NCI-H345 treated with DMSO at 0.1 percent for 48 hours (cell line): ENCODE results near the gene RNH1.

Experiments used
- DNase-seq: peaks from one replicate; lab custom pipeline; 2025; ENCODE audit not compliant: unreplicated experiment; lab: John Stamatoyannopoulos, UW

RNH1 gene

DNA sequence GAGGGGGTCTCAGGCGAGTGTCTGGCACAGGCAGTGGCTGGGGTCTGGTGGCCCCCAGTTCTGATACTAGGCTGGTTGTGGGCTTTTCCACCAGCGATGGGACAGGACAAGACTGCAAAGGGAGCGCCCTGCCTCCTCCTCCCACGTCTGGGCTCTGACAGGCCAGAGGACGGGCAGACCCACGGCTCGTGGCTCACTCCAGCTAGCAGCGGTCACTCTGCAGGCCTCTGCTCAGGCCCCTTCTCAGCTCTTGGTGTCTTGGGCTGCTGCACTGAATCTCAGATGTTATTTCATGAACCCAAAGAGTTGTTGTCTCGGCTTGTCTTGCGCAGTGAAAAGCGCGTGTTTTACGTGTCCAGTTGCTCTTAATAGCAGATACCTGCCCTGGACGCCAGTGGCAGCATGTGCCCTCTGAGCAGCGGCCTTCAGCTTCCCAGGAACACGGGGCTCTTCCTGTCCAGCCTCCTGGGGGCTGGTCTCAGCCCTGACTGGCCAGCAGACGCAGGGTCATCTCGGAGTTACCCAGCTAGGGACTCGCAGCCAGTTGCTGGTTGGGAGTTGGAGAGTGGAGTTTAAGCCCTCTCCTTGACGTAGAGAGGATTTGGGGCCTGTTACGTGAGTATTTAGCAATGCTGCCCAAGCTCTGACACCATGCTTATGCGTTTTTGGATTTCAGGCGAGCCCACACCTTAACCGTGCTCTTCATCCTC is 47.4 kb downstream of the RNH1 start:
- DNase-seq: no peak

DNA sequence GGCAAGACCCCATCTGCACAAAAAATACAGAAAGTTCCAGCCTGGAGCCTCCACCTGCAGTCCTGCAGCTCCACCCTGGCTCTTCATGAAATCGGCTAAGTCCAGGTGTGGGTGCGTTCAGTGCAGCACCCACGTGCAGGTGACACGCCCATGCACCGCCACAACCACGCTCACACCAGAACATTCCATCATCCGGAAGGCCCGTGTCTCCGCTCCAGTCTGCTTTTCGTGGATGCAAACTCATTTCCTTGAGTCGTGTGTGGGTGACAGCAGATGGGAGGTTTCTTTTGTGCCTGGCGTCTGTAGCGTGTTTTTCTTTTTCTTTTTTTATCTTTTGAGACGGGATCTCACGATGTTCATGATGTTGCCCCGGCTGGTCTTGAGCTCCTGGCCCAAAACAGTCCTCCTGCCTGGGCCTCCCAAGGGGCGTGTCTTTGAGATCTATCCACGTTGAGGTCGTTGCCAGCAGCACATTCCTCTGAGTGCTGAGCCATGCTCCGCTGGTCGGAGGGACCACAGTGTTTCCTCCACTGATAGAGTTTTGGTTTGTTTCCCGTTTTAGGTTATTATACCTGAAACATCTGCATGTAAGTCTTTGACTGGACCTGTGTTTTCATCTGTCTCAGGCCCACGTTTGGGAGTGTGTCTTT is 49.8 kb downstream of the RNH1 start:
- DNase-seq: no peak

DNA sequence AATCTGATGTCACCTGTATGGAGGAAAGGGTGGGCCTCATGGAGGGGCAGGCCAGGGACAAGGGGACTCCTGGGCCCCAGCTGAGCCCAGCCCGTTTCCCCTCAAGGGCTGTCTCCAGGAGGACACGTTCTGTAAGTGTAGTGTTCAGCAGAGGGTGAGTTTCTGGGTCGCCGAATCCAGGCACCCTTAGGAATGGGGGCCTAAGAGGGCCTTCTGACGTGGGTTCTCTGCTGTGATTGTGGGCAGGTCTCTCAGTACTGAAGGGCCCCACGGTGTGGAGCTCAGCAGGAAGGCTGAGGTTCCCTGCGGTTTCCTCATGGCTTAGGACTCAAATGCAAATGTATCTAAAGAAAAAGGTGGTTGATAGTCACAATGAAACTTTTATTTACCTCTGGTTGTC is 50.5 kb downstream of the RNH1 start:
- no peak for DNase-seq

GRCh38 chr11:455566-456147 is 51.4 kb downstream of the RNH1 start:
- no peak for DNase-seq

DNA sequence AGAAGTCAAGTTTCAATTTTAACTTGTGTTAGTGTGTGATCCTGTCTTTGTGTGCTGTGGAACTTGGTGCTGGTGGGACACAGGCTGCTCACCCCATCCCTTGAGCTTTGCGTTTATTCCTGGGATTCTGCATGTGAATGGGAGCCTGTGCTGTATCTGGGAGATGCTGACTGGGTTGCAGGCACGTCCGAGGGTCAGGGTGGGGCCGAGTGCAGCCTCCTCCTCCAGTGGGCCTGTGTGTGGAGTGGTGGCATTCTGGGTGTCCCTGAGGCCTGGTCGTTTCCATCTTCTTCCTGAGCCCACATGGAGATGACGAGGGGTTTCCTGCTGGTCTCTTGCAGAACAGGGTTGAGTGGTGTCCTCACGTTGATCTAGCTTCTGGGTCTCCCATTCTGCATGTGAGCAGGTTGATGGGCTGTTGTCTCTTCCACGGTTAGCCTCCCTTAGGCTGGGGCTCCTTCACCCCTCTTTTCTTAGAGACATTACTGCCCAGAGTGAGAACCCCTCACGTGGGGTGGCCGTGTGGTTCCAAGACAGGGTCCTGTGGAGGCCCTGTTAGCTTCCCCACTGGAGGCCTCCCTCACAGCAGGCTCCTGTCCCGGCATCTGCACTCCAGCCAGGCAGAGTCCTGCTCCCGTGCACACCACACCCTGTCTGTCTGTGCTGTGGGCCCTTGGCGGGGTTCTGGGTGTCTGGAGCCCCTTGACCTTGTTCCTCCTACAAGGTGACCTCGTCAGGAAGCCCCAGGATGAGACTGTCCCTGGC is 52.1 kb downstream of the RNH1 start:
- no peak for DNase-seq

- DNase-seq: no peak
Measured at GRCh38 chr11:454043-454442, 53.0 kb downstream of the RNH1 start.

DNA sequence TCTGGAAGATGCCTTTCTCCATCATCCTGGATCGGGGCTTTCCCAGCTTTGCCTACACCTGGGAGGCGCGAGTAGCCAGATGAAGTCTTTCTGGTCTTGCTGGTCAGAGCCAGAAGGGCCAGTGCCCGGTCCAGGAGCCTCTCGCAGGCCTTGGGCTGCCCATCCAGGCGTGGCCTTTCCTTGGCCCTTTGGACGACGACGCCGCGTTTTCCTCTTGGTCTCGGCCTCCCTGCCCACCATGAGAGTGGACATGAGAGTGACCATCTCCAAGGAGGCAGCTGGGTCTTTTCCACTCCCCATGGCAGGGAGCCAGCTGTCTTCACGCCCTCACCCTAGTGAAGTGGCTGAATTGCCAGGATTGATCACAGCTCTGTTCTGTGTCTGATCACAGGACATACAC is 53.5 kb downstream of the RNH1 start:
- no peak for DNase-seq

GRCh38 chr11:452916-453527 is 54.0 kb downstream of the RNH1 start:
- DNase-seq: no peak

DNA sequence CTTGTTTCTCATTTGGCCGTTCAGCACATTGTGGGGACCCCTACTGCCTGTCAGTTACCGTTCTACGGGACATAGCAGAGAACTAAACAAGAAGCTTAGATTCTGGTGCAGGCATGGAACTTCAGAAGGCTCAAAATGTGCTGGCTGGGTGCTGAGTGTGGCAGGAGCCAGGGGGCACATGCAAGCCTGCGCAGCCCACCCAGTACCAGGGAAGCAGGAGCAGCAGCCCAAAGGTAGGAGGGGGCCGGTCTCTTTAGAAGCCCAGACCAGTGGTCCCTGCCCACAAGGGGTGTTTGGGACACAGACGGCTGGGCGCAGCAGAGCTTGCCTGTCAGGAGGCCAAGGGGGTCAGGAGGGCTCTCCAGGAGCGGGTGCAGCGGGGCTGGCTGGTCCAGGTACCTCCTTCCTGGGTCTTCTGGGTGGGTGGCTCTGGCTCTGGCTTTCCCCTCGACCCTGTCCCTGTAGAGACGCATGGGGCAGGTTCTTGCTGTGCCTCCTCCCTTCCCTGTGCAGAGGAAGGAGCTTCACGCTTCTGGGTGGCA is 54.8 kb downstream of the RNH1 start:
- DNase-seq: no peak

GRCh38 chr11:451738-452137 is 55.3 kb downstream of the RNH1 start:
- DNase-seq: no peak

- DNase-seq: peak; percentile 24
Measured at GRCh38 chr11:450809-451451, 56.1 kb downstream of the RNH1 start.

DNA sequence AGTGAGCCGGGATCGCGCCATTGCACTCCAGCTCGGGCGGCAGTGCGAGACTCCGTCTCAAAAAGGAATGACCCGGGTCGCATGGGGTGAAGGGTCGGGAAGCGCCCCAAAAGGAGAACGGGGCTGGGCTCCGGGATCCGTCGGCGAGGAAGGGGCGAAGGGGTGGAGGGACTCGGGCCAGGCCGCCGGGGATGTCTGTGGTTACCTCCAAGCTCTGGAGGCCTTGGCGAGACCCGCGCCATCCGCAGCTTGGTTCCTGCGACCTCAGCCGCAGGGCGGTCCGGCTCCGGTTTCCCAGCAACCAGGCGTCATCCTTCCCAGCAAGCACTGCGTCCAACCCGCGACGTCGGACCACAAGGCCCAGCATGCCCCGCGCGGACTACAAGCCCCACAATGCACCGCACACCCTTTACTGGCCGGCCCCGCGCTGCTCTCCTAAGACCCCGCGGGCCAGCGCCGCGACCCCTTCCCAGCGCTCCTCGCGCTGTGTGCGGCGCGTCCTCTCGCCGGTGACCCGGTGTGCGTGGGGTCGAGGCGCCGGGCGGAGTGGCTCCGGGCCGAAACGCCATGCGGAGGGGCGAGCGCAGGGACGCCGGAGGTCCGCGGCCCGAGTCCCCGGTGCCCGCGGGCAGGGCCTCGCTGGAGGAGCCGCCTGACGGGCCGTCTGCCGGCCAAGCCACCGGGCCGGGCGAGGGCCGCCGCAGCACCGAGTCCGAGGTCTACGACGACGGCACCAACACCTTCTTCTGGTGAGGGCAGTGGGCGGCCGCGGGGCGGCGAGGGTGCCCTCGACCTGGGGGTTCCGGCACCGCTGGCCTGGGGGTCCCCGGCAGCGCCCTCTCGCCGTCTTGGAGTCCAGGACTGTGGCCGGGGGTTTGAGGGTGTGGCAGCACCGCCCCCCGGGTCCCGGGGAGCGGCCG is 56.9 kb downstream of the RNH1 start, which contains the start of gene PTDSS2:
Gene PTDSS2 (plus strand): TSS at position 391 of the 920 bp plus-strand sequence. CDS start 177 bp downstream, at position 568.
- DNase-seq: peak; percentile 90

DNA sequence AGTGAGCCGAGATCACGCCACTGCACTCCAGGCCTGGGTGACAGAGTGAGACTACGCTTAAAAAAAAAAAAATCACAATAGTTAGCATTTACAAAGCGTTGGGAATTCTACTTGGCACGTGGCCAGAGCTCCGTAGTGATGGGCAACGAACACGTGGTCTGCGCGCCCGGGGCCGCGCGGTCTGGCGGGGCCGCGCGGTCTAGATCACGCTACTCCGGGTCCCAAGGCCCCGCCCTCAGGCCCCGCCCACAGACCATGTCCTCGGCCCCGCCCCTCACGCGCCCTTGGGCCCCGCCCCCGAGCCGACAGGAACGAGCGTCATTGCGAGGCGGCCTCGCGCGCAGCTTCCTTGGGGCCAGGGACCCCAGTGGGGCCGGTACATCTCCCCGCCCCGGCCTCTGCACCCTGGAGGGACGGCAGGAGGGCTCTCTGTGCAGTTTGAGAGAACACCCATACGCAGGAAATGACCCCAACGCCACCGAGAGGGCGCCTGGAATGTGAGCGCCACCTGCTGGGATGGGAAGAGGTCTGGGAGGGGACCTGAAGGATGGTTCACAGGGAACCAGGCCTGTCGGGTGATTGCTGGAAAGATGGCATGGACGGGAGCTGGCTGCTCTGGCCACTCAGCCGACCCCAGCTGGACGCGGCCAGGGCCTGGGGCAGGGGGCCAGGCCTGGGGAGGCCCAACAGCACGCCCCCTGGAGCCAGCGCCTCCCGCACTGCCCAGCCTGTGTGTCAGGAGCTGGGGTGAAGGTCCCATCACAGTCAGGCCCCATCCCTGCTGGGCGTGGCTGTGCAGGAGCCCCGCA is 58.9 kb downstream of the RNH1 start:
- DNase-seq: peak; percentile 87

GRCh38 chr11:446891-447290 is 60.2 kb downstream of the RNH1 start:
- peak; percentile 51 for DNase-seq

GRCh38 chr11:445765-446588 is 61.1 kb downstream of the RNH1 start:
- no peak for DNase-seq
